Measurements from ENCODE around the gene GNGT1.
"Not testable (repeated sequence)": the region's sequence is repeated elsewhere in the genome, so short reads cannot be mapped to it uniquely, and the experiment has no call there.

- not testable (repeated sequence) for TF ChIP-seq ARNTL (CRISPR knock-in tag; IDR thresholded peaks at IDR 0.05; ENCODE audit: borderline replicate concordance, low read depth); CREB5 (CRISPR knock-in tag; IDR thresholded peaks at IDR 0.05; ENCODE audit: low read depth); ESRRG (CRISPR knock-in tag; IDR thresholded peaks at IDR 0.05); SNAI2 (CRISPR knock-in tag; IDR thresholded peaks at IDR 0.05); CSRNP3 (CRISPR knock-in tag; IDR thresholded peaks at IDR 0.05); ISL1 (CRISPR knock-in tag; IDR thresholded peaks at IDR 0.05); TOX (CRISPR knock-in tag; IDR thresholded peaks at IDR 0.05; ENCODE audit: borderline replicate concordance); BACH2 (CRISPR knock-in tag; IDR thresholded peaks at IDR 0.05; ENCODE audit: borderline replicate concordance)
These were observed 9.5 kb downstream of the GNGT1 start for GRCh38 chr7:93915888-93916287.

Measured in SK-N-SH treated with all-trans-retinoic acid at 6 μM for 48 hours (cell line).